Breast epithelium (tissue), 3 donors: ENCODE data around the gene PTPRG.

Source experiments
- POLR2A ChIP-seq: fragments of 450-650 bp; IDR thresholded peaks from one replicate; pipeline ENCODE4 v1.6.1; 2016; ENCODE audit warnings: antibody characterized with exemption, mild to moderate bottlenecking, moderate library complexity
- TF ChIP-seq, protein P1 (sequence below), 3 donors: fragments of 450-650 bp; IDR thresholded peaks; one replicate each; pipeline ENCODE4 v1.5.1; 2016 to 2017; ENCODE audit warnings: antibody characterized with exemption in 3 of 3, mild to moderate bottlenecking in 3 of 3, moderate library complexity in 3 of 3

DNA sequence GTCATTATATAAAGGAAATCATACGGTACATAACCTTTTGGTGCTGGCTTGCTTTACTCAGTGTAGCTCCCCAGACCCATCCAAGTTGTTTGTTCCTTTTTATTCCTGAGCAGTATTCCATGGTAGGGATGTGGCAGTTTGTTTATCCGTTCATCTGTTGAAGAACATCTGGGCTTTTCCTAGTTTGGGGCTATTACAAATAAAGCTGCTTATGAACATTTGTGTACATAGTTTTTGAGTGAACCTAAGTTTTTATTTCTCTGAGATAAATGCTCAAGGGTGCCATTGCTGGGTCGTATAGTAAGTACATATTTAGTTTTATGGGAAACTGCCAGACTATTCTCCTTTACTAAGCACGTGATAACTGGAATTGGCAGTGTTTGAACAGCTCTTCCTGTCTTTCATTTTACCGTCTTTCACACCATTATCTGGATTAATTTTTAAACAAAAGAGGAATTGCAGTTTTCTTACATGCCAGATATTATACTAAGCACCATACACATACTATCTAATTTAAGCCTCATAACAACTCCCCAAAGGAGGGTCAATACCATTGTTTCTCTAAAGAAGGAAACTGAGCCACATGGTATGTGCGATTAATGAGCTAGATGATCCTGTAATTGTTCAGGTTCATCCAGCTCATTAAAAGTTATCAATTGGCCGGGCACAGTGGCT lies 85.6 kb downstream of the PTPRG start:
- TF ChIP-seq, protein P1, sequence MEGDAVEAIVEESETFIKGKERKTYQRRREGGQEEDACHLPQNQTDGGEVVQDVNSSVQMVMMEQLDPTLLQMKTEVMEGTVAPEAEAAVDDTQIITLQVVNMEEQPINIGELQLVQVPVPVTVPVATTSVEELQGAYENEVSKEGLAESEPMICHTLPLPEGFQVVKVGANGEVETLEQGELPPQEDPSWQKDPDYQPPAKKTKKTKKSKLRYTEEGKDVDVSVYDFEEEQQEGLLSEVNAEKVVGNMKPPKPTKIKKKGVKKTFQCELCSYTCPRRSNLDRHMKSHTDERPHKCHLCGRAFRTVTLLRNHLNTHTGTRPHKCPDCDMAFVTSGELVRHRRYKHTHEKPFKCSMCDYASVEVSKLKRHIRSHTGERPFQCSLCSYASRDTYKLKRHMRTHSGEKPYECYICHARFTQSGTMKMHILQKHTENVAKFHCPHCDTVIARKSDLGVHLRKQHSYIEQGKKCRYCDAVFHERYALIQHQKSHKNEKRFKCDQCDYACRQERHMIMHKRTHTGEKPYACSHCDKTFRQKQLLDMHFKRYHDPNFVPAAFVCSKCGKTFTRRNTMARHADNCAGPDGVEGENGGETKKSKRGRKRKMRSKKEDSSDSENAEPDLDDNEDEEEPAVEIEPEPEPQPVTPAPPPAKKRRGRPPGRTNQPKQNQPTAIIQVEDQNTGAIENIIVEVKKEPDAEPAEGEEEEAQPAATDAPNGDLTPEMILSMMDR (IDR thresholded peaks at IDR 0.05) = no peak
- TF ChIP-seq POLR2A = no peak
